ENCODE measurements around the gene WAPL.

DNA sequence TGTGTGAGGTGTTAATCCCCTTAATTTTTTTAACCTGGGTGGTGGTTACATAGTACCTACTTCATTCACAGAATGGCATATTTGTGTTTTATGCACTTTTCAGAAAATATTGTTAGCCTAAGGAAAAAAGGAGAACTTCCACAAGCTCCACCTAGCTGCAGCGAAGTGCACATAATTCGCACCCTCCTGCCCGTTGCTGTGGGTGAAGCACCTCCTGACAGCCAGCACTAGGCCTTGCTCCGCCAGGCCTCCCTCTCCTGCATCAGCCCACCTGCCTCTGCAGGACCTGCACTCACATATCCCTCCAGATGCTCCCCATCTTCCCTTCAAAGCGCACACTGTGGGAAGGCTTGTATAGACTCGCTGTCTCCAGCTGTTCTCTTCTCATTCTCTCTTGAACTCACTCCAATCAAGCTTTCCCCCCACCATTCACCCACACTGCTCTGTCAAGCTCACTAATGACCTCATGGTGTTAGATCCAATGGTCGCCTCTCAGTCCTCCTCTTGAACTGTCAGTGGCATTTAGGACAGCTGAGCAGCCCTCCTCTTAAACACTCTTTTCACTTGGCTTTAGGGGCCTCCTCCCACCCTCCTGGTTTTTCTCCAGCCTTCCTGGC is 134.3 kb downstream of the WAPL start:
- no peak for TF ChIP-seq CEBPZ (IDR thresholded peaks at IDR 0.05; ENCODE audit: low read depth, low read length)
- no peak for TF ChIP-seq JUND (IDR thresholded peaks at IDR 0.05; ENCODE audit: low read depth, low read length)
- TF ChIP-seq IRF4 (IDR thresholded peaks at IDR 0.05; ENCODE audit: low read depth, low read length): no peak
- TF ChIP-seq, protein P1, sequence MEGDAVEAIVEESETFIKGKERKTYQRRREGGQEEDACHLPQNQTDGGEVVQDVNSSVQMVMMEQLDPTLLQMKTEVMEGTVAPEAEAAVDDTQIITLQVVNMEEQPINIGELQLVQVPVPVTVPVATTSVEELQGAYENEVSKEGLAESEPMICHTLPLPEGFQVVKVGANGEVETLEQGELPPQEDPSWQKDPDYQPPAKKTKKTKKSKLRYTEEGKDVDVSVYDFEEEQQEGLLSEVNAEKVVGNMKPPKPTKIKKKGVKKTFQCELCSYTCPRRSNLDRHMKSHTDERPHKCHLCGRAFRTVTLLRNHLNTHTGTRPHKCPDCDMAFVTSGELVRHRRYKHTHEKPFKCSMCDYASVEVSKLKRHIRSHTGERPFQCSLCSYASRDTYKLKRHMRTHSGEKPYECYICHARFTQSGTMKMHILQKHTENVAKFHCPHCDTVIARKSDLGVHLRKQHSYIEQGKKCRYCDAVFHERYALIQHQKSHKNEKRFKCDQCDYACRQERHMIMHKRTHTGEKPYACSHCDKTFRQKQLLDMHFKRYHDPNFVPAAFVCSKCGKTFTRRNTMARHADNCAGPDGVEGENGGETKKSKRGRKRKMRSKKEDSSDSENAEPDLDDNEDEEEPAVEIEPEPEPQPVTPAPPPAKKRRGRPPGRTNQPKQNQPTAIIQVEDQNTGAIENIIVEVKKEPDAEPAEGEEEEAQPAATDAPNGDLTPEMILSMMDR (IDR thresholded peaks at IDR 0.05 in 2 of 3, conservative IDR thresholded peaks at IDR 0.05 in 1 of 3; ENCODE audit: control insufficient read depth in 2 of 3, extremely low read depth in 1 of 3, insufficient read depth in 1 of 3, low read depth in 3 of 3, low read length in 3 of 3): peak; percentile 6 to 17 (median 16); a peak in 1 of 6 replicates
- TF ChIP-seq SMC3 (IDR thresholded peaks at IDR 0.05; ENCODE audit: borderline replicate concordance, low read length): no peak
- no peak for TF ChIP-seq EP300 (IDR thresholded peaks at IDR 0.05; ENCODE audit: borderline replicate concordance in 1 of 2, control insufficient read depth in 1 of 2, low read depth in 2 of 2, low read length in 2 of 2)
- no peak for TF ChIP-seq POLR2AphosphoS5 (IDR thresholded peaks at IDR 0.05; ENCODE audit: low read length)
